GM12878 (cell line): Measurements from ENCODE around the gene CDKN1B. TPM values are rescaled to one million over a fixed set of nuclear protein-coding genes. Genes with fewer than 3 reads are reported as not detected.

Source experiments
- ATF7 ChIP-seq: fragments of 450-650 bp; IDR thresholded peaks from 2 replicates; pipeline ENCODE4 v1.6.1; 2016; ENCODE audit warnings: low read depth, mild to moderate bottlenecking
- CHD1 ChIP-seq: IDR thresholded peaks from 2 replicates; pipeline ENCODE4 v1.6.1; 2012; ENCODE audit warnings: low read depth, low read length, improper control_type of control experiment
- DPF2 ChIP-seq: fragments of 450-650 bp; IDR thresholded peaks from 2 replicates; pipeline ENCODE4 v1.6.1; 2017; ENCODE audit warnings: mild to moderate bottlenecking
- MEF2A ChIP-seq: IDR thresholded peaks from 2 replicates; pipeline ENCODE4 v1.6.1; 2011; ENCODE audit warnings: low read depth, mild to moderate bottlenecking, low read length, moderate library complexity; ENCODE audit not compliant: insufficient read depth
- MYB ChIP-seq: fragments of 150-350 bp; IDR thresholded peaks from 2 replicates; pipeline ENCODE4 v1.6.1; 2014; ENCODE audit warnings: mild to moderate bottlenecking, low read depth, low read length, borderline replicate concordance
- NFYA ChIP-seq: IDR thresholded peaks from 2 replicates; pipeline ENCODE4 v1.6.1; 2011; ENCODE audit warnings: low read depth, mild to moderate bottlenecking, low read length, improper control_type of control experiment, borderline replicate concordance
- NR2C2 ChIP-seq: IDR thresholded peaks from 2 replicates; pipeline ENCODE4 v1.6.1; 2011; ENCODE audit warnings: borderline replicate concordance, low read depth; ENCODE audit not compliant: control insufficient read depth, insufficient read length
- POLR2AphosphoS2 ChIP-seq: IDR thresholded peaks from 2 replicates; pipeline ENCODE4 v1.6.1; 2011; ENCODE audit warnings: low read depth, mild to moderate bottlenecking, low read length, improper control_type of control experiment, moderate library complexity
- SMARCA5 ChIP-seq: fragments of 450-650 bp; IDR thresholded peaks from 2 replicates; pipeline ENCODE4 v1.6.1; 2017; ENCODE audit warnings: mild to moderate bottlenecking
- SPI1 ChIP-seq: IDR thresholded peaks from 2 replicates; pipeline ENCODE4 v1.6.1; 2011; ENCODE audit warnings: low read depth, mild to moderate bottlenecking, low read length, moderate library complexity, borderline replicate concordance; ENCODE audit not compliant: insufficient read depth
- SRF ChIP-seq, 2 experiments: IDR thresholded peaks; 2 replicates each; pipeline ENCODE4 v1.6.1; 2011; ENCODE audit warnings: low read depth in 2 of 2, low read length in 2 of 2, mild to moderate bottlenecking in 1 of 2, moderate library complexity in 1 of 2
- TARDBP ChIP-seq: IDR thresholded peaks from 2 replicates; pipeline ENCODE4 v1.6.1; 2016; ENCODE audit warnings: borderline replicate concordance
- TCF12 ChIP-seq: IDR thresholded peaks from 2 replicates; pipeline ENCODE4 v1.6.1; 2011; ENCODE audit warnings: low read depth, mild to moderate bottlenecking, low read length
- YBX1 ChIP-seq: fragments of 450-650 bp; IDR thresholded peaks from 2 replicates; pipeline ENCODE4 v1.6.1; 2016; ENCODE audit warnings: antibody characterized with exemption
- polyA plus RNA-seq, 11 experiments: library from polyadenylated mRNA; depleted of rRNA in 4 of 11; unstranded in 6 of 11; stranded (reverse) in 5 of 11; fragments of >200 nt; fragmentation: Nextera tagmentation in 4 of 11; fragmentation: Illumina TruSeq in 1 of 11; extraction: Ambion mirVana in 4 of 11; extraction: Trizol in 1 of 11; gene quantifications; 1 replicate in 1 of 11; 2 replicates in 10 of 11; pipeline versions ENCODE4 v1.2.1 to v1.2.3, GENCODE V29; 2011 to 2016; ENCODE audit warnings: inconsistent platforms in 2 of 11, missing spikeins in 2 of 11, low read depth in 1 of 11
- total RNA-seq, 4 experiments: library from RNA; depleted of rRNA in 3 of 4; stranded (reverse); fragments of >200 nt in 3 of 4; fragmentation: Illumina TruSeq in 1 of 4; extraction: Trizol in 1 of 4; gene quantifications; 2 replicates each; pipeline versions ENCODE4 v1.2.1 to v1.2.3, GENCODE V29; 2013 to 2021
- TF ChIP-seq, protein P1 (sequence below): IDR thresholded peaks from 2 replicates; pipeline ENCODE4 v1.6.1; 2011; ENCODE audit warnings: borderline replicate concordance, low read depth, mild to moderate bottlenecking, moderate library complexity, low read length; ENCODE audit not compliant: insufficient read depth, poor library complexity, severe bottlenecking
- TF ChIP-seq, protein P2 (sequence below), 3 experiments: IDR thresholded peaks in 2 of 3; conservative IDR thresholded peaks in 1 of 3; 2 replicates each; pipeline ENCODE4 v1.5.1; 2011; ENCODE audit warnings: low read depth in 3 of 3, low read length in 3 of 3, mild to moderate bottlenecking in 3 of 3, control low read depth in 2 of 3, moderate library complexity in 2 of 3, inconsistent platforms in 1 of 3, mixed read lengths in 1 of 3; ENCODE audit not compliant: control insufficient read depth in 2 of 3, insufficient read depth in 1 of 3; ENCODE audit errors: extremely low read depth in 1 of 3
- TF ChIP-seq, protein P3 (sequence below): IDR thresholded peaks from 2 replicates; pipeline ENCODE4 v1.6.1; 2012; ENCODE audit warnings: low read depth, low read length, improper control_type of control experiment
- TF ChIP-seq, protein P4 (sequence below): fragments of 450-650 bp; IDR thresholded peaks from 2 replicates; pipeline ENCODE4 v1.6.1; 2017; ENCODE audit warnings: mild to moderate bottlenecking
- TF ChIP-seq, protein P5 (sequence below): fragments of 450-650 bp; IDR thresholded peaks from 2 replicates; pipeline ENCODE4 v1.6.1; 2017; ENCODE audit warnings: antibody characterized with exemption, mild to moderate bottlenecking, moderate library complexity
- TF ChIP-seq, protein P6 (sequence below): fragments of 450-650 bp; IDR thresholded peaks from 2 replicates; pipeline ENCODE4 v1.6.1; 2016; ENCODE audit warnings: mild to moderate bottlenecking

The CDKN1B gene
- total and polyA plus RNA-seq, 10 of the 15 experiments (the other 5 are each of a cell fraction or from before 2014, with no cell fraction given): 4.2 to 39.1 (median 23.1) TPM

DNA sequence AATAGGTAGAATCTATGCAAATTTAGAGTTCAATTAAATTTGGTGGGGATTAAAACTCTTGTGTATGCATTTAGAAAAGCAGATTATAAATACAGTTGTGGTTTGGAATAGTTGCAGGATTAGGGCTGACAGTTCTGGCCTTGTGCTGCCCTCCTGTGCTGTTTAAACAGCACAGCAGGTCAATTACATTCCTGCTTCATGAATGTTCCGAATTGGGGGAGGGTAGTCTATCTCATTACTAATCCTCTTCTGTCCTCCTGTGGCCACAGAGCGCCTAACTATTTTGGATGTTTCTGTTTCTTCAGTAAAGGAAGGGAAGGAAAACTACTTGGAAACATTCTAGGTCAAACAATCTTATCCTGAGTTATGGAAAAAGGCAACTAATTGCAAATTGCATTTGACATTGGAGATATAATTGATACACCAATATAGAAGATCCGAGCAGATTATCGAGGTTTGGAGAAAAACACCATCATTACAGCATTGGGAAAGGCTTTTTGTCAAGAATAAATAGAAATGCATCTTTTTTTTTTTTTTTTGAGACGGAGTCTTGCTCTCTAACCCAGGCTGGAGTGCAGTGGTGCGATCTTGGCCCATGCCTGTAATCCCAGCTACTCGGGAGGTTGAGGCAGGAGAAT lies 12.5 kb upstream of the CDKN1B start (continued):
- TF ChIP-seq, protein P1, sequence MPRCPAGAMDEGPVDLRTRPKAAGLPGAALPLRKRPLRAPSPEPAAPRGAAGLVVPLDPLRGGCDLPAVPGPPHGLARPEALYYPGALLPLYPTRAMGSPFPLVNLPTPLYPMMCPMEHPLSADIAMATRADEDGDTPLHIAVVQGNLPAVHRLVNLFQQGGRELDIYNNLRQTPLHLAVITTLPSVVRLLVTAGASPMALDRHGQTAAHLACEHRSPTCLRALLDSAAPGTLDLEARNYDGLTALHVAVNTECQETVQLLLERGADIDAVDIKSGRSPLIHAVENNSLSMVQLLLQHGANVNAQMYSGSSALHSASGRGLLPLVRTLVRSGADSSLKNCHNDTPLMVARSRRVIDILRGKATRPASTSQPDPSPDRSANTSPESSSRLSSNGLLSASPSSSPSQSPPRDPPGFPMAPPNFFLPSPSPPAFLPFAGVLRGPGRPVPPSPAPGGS: no peak
- TF ChIP-seq NR2C2 (no peak), ATF7 (no peak), SRF (IDR thresholded peaks at IDR 0.05; ENCODE audit: low read depth in 2 of 2, low read length in 2 of 2) (no peak), MEF2A (peak; percentile 65; the same call in 1 of the 2 replicates), DPF2 (no peak), SMARCA5 (peak; percentile 53; the same call in 1 of the 2 replicates), NFYA (no peak), POLR2AphosphoS2 (no peak), YBX1 (no peak), MYB (no peak), TARDBP (peak; percentile 48; the same call in 1 of the 2 replicates), SPI1 (no peak), CHD1 (no peak), TCF12 (no peak)
- TF ChIP-seq, protein P2, sequence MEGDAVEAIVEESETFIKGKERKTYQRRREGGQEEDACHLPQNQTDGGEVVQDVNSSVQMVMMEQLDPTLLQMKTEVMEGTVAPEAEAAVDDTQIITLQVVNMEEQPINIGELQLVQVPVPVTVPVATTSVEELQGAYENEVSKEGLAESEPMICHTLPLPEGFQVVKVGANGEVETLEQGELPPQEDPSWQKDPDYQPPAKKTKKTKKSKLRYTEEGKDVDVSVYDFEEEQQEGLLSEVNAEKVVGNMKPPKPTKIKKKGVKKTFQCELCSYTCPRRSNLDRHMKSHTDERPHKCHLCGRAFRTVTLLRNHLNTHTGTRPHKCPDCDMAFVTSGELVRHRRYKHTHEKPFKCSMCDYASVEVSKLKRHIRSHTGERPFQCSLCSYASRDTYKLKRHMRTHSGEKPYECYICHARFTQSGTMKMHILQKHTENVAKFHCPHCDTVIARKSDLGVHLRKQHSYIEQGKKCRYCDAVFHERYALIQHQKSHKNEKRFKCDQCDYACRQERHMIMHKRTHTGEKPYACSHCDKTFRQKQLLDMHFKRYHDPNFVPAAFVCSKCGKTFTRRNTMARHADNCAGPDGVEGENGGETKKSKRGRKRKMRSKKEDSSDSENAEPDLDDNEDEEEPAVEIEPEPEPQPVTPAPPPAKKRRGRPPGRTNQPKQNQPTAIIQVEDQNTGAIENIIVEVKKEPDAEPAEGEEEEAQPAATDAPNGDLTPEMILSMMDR (IDR thresholded peaks at IDR 0.05 in 2 of 3, conservative IDR thresholded peaks at IDR 0.05 in 1 of 3; ENCODE audit: control insufficient read depth in 2 of 3, extremely low read depth in 1 of 3, insufficient read depth in 1 of 3, low read depth in 3 of 3, low read length in 3 of 3): peak; percentile 69 to 97 (median 93); a peak in 5 of 6 replicates
- TF ChIP-seq, protein P3, sequence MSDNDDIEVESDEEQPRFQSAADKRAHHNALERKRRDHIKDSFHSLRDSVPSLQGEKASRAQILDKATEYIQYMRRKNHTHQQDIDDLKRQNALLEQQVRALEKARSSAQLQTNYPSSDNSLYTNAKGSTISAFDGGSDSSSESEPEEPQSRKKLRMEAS: no peak
- TF ChIP-seq, protein P4, sequence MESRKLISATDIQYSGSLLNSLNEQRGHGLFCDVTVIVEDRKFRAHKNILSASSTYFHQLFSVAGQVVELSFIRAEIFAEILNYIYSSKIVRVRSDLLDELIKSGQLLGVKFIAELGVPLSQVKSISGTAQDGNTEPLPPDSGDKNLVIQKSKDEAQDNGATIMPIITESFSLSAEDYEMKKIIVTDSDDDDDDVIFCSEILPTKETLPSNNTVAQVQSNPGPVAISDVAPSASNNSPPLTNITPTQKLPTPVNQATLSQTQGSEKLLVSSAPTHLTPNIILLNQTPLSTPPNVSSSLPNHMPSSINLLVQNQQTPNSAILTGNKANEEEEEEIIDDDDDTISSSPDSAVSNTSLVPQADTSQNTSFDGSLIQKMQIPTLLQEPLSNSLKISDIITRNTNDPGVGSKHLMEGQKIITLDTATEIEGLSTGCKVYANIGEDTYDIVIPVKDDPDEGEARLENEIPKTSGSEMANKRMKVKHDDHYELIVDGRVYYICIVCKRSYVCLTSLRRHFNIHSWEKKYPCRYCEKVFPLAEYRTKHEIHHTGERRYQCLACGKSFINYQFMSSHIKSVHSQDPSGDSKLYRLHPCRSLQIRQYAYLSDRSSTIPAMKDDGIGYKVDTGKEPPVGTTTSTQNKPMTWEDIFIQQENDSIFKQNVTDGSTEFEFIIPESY: no peak
- TF ChIP-seq, protein P5, sequence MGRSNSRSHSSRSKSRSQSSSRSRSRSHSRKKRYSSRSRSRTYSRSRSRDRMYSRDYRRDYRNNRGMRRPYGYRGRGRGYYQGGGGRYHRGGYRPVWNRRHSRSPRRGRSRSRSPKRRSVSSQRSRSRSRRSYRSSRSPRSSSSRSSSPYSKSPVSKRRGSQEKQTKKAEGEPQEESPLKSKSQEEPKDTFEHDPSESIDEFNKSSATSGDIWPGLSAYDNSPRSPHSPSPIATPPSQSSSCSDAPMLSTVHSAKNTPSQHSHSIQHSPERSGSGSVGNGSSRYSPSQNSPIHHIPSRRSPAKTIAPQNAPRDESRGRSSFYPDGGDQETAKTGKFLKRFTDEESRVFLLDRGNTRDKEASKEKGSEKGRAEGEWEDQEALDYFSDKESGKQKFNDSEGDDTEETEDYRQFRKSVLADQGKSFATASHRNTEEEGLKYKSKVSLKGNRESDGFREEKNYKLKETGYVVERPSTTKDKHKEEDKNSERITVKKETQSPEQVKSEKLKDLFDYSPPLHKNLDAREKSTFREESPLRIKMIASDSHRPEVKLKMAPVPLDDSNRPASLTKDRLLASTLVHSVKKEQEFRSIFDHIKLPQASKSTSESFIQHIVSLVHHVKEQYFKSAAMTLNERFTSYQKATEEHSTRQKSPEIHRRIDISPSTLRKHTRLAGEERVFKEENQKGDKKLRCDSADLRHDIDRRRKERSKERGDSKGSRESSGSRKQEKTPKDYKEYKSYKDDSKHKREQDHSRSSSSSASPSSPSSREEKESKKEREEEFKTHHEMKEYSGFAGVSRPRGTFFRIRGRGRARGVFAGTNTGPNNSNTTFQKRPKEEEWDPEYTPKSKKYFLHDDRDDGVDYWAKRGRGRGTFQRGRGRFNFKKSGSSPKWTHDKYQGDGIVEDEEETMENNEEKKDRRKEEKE: no peak
- TF ChIP-seq, protein P6, sequence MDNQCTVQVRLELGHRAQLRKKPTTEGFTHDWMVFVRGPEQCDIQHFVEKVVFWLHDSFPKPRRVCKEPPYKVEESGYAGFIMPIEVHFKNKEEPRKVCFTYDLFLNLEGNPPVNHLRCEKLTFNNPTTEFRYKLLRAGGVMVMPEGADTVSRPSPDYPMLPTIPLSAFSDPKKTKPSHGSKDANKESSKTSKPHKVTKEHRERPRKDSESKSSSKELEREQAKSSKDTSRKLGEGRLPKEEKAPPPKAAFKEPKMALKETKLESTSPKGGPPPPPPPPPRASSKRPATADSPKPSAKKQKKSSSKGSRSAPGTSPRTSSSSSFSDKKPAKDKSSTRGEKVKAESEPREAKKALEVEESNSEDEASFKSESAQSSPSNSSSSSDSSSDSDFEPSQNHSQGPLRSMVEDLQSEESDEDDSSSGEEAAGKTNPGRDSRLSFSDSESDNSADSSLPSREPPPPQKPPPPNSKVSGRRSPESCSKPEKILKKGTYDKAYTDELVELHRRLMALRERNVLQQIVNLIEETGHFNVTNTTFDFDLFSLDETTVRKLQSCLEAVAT: no peak
- TF ChIP-seq, all 136 proteins: peak for 24
